H9 (cell line): ENCODE results near the gene FCN2. TPM values are rescaled to one million over a fixed set of nuclear protein-coding genes. Genes with fewer than 3 reads are reported as not detected.

Source experiments
- DNase-seq: peaks from one replicate; pipeline ENCODE4 v3.0.0-alpha.2; 2017
- H2AFZ ChIP-seq: one replicate; pipeline ENCODE4 v1.6.1; 2013; ENCODE audit warnings: mild to moderate bottlenecking, low read length, control low read depth, moderate library complexity
- H2AK5ac ChIP-seq: 2 replicates; pipeline ENCODE4 v1.6.1; 2013; ENCODE audit warnings: low read length, control low read depth, mixed read lengths; ENCODE audit not compliant: insufficient read length
- H2BK120ac ChIP-seq: one replicate; pipeline ENCODE4 v1.6.1; 2013; ENCODE audit warnings: low read depth, mild to moderate bottlenecking, low read length, control low read depth, inconsistent platforms; ENCODE audit not compliant: poor library complexity, severe bottlenecking
- H2BK12ac ChIP-seq: 2 replicates; pipeline ENCODE4 v1.6.1; 2013; ENCODE audit warnings: low read length, control low read depth, mixed read lengths, low read depth; ENCODE audit not compliant: insufficient read length
- H2BK15ac ChIP-seq: 2 replicates; pipeline ENCODE4 v1.6.1; 2013; ENCODE audit warnings: low read depth, low read length, control low read depth
- H2BK20ac ChIP-seq: one replicate; pipeline ENCODE4 v1.6.1; 2013; ENCODE audit warnings: low read depth, mild to moderate bottlenecking, low read length, control low read depth, inconsistent platforms; ENCODE audit not compliant: poor library complexity, severe bottlenecking
- H2BK5ac ChIP-seq: 2 replicates; pipeline ENCODE4 v1.6.1; 2013; ENCODE audit warnings: low read length, control low read depth, mixed read lengths; ENCODE audit not compliant: insufficient read length
- H3K14ac ChIP-seq: 2 replicates; pipeline ENCODE4 v1.6.1; 2013; ENCODE audit warnings: low read length, control low read depth; ENCODE audit not compliant: insufficient read depth
- H3K18ac ChIP-seq: 2 replicates; pipeline ENCODE4 v1.6.1; 2013; ENCODE audit warnings: low read depth, mild to moderate bottlenecking, mixed read lengths, low read length, control low read depth; ENCODE audit not compliant: insufficient read length
- H3K23ac ChIP-seq: 2 replicates; pipeline ENCODE4 v1.6.1; 2013; ENCODE audit warnings: low read length, control low read depth, mixed read lengths, low read depth; ENCODE audit not compliant: insufficient read length
- H3K23me2 ChIP-seq: 2 replicates; pipeline ENCODE4 v1.6.1; 2013; ENCODE audit warnings: low read depth, mild to moderate bottlenecking, mixed read lengths, low read length, control low read depth; ENCODE audit not compliant: insufficient read length, poor library complexity, severe bottlenecking
- H3K27ac ChIP-seq: 2 replicates; pipeline ENCODE4 v1.5.1; 2013; ENCODE audit warnings: low read length, control low read depth, mixed read lengths, low read depth; ENCODE audit not compliant: insufficient read length
- H3K27me3 ChIP-seq: 2 replicates; pipeline ENCODE4 v1.6.1; 2013; ENCODE audit warnings: low read length, control low read depth, inconsistent platforms; ENCODE audit not compliant: insufficient read depth
- H3K4ac ChIP-seq: 2 replicates; pipeline ENCODE4 v1.6.1; 2013; ENCODE audit warnings: low read depth, mild to moderate bottlenecking, control low read depth, inconsistent platforms, low read length, moderate library complexity
- H3K4me1 ChIP-seq: 2 replicates; pipeline ENCODE4 v1.6.1; 2013; ENCODE audit warnings: low read length, control low read depth, inconsistent platforms; ENCODE audit not compliant: insufficient read depth
- H3K4me2 ChIP-seq: 2 replicates; pipeline ENCODE4 v1.6.1; 2013; ENCODE audit warnings: low read length, control low read depth, mixed read lengths; ENCODE audit not compliant: insufficient read length, insufficient read depth
- H3K56ac ChIP-seq: 2 replicates; pipeline ENCODE4 v1.6.1; 2013; ENCODE audit warnings: low read depth, mild to moderate bottlenecking, mixed read lengths, low read length, control low read depth; ENCODE audit not compliant: insufficient read length
- H3K79me1 ChIP-seq: 2 replicates; pipeline ENCODE4 v1.6.1; 2013; ENCODE audit warnings: low read depth, mild to moderate bottlenecking, moderate library complexity, low read length, control low read depth, inconsistent platforms; ENCODE audit not compliant: insufficient read depth, poor library complexity, severe bottlenecking
- H3K79me2 ChIP-seq: 2 replicates; pipeline ENCODE4 v1.6.1; 2013; ENCODE audit warnings: low read length, control low read depth, inconsistent platforms; ENCODE audit not compliant: insufficient read depth
- H3K9ac ChIP-seq: 2 replicates; pipeline ENCODE4 v1.6.1; 2013; ENCODE audit warnings: low read length, control low read depth, mixed read lengths; ENCODE audit not compliant: insufficient read length; ENCODE audit errors: extremely low read depth
- H3K9me3 ChIP-seq: one replicate; pipeline ENCODE4 v1.6.1; 2013; ENCODE audit warnings: low read depth, low read length, inconsistent platforms; ENCODE audit not compliant: control insufficient read depth
- H3T11ph ChIP-seq: one replicate; pipeline ENCODE4 v1.6.1; 2013; ENCODE audit warnings: mild to moderate bottlenecking, low read length, control low read depth, inconsistent platforms
- H4K20me1 ChIP-seq: one replicate; pipeline ENCODE4 v1.6.1; 2013; ENCODE audit not compliant: control insufficient read depth, insufficient read length, insufficient read depth
- H4K5ac ChIP-seq: 2 replicates; pipeline ENCODE4 v1.6.1; 2013; ENCODE audit warnings: low read depth, mild to moderate bottlenecking, mixed read lengths, low read length, control low read depth; ENCODE audit not compliant: insufficient read length
- H4K8ac ChIP-seq: replicated peaks from 2 replicates; pipeline ENCODE4 v1.6.1; 2013; ENCODE audit warnings: low read length, control low read depth, mixed read lengths, low read depth; ENCODE audit not compliant: insufficient read length
- H4K91ac ChIP-seq: 2 replicates; pipeline ENCODE4 v1.6.1; 2013; ENCODE audit warnings: low read depth, mild to moderate bottlenecking, moderate library complexity, mixed read lengths, low read length, control low read depth; ENCODE audit not compliant: insufficient read length
- H3K27ac Mint-ChIP-seq, 3 experiments: 2 replicates in 2 of 3; 3 replicates in 1 of 3; pipeline ENCODE4 v1.8.0; 2020 to 2021; ENCODE audit warnings: mixed read lengths in 3 of 3, mild to moderate bottlenecking in 1 of 3, moderate library complexity in 1 of 3
- H3K27me3 Mint-ChIP-seq: 2 replicates; pipeline ENCODE4 v1.8.0; 2021; ENCODE audit warnings: low read depth, mild to moderate bottlenecking, moderate library complexity, mixed read lengths
- H3K36me3 Mint-ChIP-seq, 3 experiments: 2 replicates in 2 of 3; 3 replicates in 1 of 3; pipeline ENCODE4 v1.8.0; 2020 to 2021; ENCODE audit warnings: low read depth in 3 of 3, mixed read lengths in 3 of 3; ENCODE audit not compliant: insufficient read depth in 1 of 3
- H3K4me1 Mint-ChIP-seq, 2 experiments: 2 replicates each; pipeline ENCODE4 v1.8.0; 2020; ENCODE audit warnings: mixed read lengths in 2 of 2
- H3K4me3 Mint-ChIP-seq, 2 experiments: 2 replicates in 1 of 2; 3 replicates in 1 of 2; pipeline ENCODE4 v1.8.0; 2020 to 2021; ENCODE audit warnings: mild to moderate bottlenecking in 2 of 2, mixed read lengths in 2 of 2, moderate library complexity in 1 of 2
- H3K9me3 Mint-ChIP-seq, 2 experiments: 2 replicates in 1 of 2; 3 replicates in 1 of 2; pipeline ENCODE4 v1.8.0; 2020; ENCODE audit warnings: mild to moderate bottlenecking in 2 of 2, mixed read lengths in 2 of 2, moderate library complexity in 1 of 2
- WGBS: extraction: QIAGEN DNeasy Blood & Tissue Kit; methylation state at CpG from one replicate; pipeline ENCODE4 v1.1.7; 2013; ENCODE audit warnings: missing lambda C conversion rate, low lambda C conversion rate, mixed read lengths; ENCODE audit not compliant: insufficient read length; ENCODE audit errors: extremely low coverage; 5-methylcytosine and 5-hydroxymethylcytosine counted together
- total RNA-seq: library from RNA; stranded (reverse); gene quantifications from 2 replicates; pipeline ENCODE4 v1.2.1, GENCODE V29; 2021
- TF ChIP-seq, protein P1 (sequence below): fragments of 200-600 bp; sonication (generic); conservative IDR thresholded peaks from 3 replicates; pipeline ENCODE4 v1.8.0; 2021; ENCODE audit warnings: antibody characterized with exemption, mild to moderate bottlenecking

Gene FCN2
- total RNA-seq, 1 experiment from 2014 or later: not detected

DNA sequence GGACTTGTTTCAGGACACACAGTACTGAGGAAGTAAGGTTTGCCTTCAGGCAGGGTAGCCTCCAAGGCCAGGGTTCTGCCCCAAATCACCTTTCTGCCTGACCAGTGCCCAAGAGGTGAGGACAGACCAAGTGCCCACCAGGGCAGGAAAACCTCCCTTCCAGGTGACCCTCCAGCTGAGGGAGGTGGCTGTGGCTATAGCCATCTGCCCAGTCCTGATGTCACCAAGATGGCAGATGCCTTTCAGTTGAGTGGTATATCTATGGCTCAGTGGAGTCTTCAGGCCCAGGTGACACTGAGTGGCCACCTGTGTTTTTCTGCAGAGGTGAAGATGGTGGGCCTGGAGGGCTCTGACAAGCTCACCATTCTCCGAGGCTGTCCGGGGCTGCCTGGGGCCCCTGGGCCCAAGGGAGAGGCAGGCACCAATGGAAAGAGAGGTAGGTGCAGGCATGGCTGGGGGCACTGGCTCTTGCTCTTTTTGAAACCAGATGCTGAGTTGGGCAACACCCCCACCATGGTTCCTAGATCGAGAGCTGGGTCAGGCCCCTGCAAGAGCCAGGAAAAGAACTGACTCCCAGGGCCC lies 1.7 kb downstream of the FCN2 start:
- Histone ChIP-seq H3K4me2 (no peak overlapping the region), H3K9me3 (no peaks in the 10 kb centered on the region), H2BK15ac (no peak overlapping the region), H3T11ph (no peak overlapping the region), H3K79me1 (no peaks in the 10 kb centered on the region), H3K4me1 (no peaks in the 10 kb centered on the region), H3K14ac (no peak overlapping the region), H4K20me1 (no peaks in the 10 kb centered on the region), H3K23ac (no peak overlapping the region), H3K79me2 (no peaks in the 10 kb centered on the region), H4K8ac (no peak overlapping the region), H3K56ac (no peak overlapping the region), H4K91ac (no peak overlapping the region), H2BK120ac (no peak overlapping the region), H3K4ac (no peak overlapping the region), H4K5ac (no peak overlapping the region), H2BK12ac (no peak overlapping the region), H2BK5ac (no peak overlapping the region), H3K27ac (no peak overlapping the region), H2AFZ (no peak overlapping the region), H3K9ac (no peak overlapping the region), H3K23me2 (no peaks in the 10 kb centered on the region), H2BK20ac (no peak overlapping the region), H3K18ac (no peak overlapping the region), H2AK5ac (no peak overlapping the region), H3K27me3 (no peaks in the 10 kb centered on the region)
- H3K27ac Mint-ChIP-seq: no peak overlapping the region
- no peak overlapping the region for H3K4me3 Mint-ChIP-seq
- DNase-seq: no peak
- TF ChIP-seq, protein P1, sequence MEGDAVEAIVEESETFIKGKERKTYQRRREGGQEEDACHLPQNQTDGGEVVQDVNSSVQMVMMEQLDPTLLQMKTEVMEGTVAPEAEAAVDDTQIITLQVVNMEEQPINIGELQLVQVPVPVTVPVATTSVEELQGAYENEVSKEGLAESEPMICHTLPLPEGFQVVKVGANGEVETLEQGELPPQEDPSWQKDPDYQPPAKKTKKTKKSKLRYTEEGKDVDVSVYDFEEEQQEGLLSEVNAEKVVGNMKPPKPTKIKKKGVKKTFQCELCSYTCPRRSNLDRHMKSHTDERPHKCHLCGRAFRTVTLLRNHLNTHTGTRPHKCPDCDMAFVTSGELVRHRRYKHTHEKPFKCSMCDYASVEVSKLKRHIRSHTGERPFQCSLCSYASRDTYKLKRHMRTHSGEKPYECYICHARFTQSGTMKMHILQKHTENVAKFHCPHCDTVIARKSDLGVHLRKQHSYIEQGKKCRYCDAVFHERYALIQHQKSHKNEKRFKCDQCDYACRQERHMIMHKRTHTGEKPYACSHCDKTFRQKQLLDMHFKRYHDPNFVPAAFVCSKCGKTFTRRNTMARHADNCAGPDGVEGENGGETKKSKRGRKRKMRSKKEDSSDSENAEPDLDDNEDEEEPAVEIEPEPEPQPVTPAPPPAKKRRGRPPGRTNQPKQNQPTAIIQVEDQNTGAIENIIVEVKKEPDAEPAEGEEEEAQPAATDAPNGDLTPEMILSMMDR: no peak
- H3K4me1 Mint-ChIP-seq: no peaks in the 10 kb centered on the region
- WGBS: no CpG with 5 or more reads among the region's 3 CpGs
- no peaks in the 10 kb centered on the region; the same call in none of the 2 replicates for H3K27me3 Mint-ChIP-seq
- H3K36me3 Mint-ChIP-seq: no peaks in the 10 kb centered on the region
- H3K9me3 Mint-ChIP-seq: no peaks in the 10 kb centered on the region
